ENCODE results near the gene NUP210L. TPM values are rescaled to one million over a fixed set of nuclear protein-coding genes. Genes with fewer than 3 reads are reported as not detected.

Gene NUP210L
- total RNA-seq, 2 donors from 2014 or later = 0.10 to 0.11 TPM

DNA sequence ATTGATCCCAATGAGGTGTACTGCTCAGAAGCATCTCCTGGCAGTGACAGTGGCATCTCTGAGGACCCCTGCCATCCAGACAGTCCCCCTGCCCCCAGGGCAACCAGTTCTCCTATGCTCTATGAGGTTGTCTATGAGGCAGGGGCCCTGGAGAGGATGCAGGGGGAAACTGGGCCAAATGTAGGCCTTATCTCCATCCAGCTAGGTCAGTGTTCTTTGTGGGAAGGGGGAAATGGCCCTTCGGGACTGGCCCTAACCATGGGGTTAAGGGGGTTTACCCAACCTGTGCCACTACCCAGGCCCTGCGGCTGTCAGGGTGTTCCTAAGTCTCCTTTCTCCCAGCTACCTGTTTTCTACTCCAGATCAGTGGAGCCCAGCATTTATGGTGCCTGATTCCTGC is 185.9 kb downstream of the NUP210L start:
- peaks cover 7 to 16% of the 10 kb centered on the region in 2 donors for H3K36me3 Mint-ChIP-seq
- H3K9me3 Mint-ChIP-seq = no peaks in the 10 kb centered on the region
- ATAC-seq (no peak), DNase-seq (ENCODE audit: low spot score in 2 of 2) (no peak)
- no peak overlapping the region for H3K27ac Mint-ChIP-seq

DNA sequence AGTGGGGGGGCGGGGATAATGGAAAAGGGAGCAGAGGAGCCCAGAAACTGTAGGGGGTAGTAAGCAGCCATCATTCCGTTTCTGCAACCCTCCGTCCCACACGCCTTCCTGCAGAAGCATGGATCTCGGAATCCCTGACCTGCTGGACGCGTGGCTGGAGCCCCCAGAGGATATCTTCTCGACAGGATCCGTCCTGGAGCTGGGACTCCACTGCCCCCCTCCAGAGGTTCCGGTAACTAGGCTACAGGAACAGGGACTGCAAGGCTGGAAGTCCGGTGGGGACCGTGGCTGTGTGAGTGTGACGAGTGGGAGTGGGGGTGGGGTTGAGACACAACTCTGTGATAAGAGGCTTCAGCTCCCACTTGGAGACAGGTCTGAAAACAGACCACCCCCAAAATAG is 186.5 kb downstream of the NUP210L start:
- ATAC-seq = no peak
- Mint-ChIP-seq H3K36me3 (peaks cover 7 to 21% of the 10 kb centered on the region in 2 donors), H3K9me3 (no peaks in the 10 kb centered on the region), H3K27ac (no peak overlapping the region)
- DNase-seq (ENCODE audit: low spot score in 2 of 2) = no peak

DNA sequence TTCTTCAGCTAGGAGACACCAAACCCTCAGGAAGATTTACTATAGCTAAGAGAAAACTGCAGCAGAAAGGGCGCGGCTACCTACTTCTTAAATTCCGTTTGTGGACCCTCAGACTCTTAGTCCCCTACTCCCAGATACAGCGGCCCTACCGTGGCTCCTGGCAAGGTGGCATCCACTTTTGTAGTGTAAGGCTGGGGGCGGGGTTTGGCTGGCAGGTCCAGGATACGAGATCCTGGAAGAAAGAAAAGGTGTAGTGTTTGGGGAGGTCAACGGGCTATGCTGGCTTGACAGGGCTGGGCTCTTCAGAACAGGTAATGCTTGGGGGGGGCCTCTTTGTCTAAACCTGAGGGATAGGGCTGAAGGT is 186.9 kb downstream of the NUP210L start:
- Mint-ChIP-seq H3K9me3 (no peaks in the 10 kb centered on the region), H3K27ac (peak overlapping the region; percentile 88 to 92), H3K36me3 (peaks cover 8 to 23% of the 10 kb centered on the region in 2 donors)
- DNase-seq (ENCODE audit: low spot score in 2 of 2) (no peak), ATAC-seq (no peak)

DNA sequence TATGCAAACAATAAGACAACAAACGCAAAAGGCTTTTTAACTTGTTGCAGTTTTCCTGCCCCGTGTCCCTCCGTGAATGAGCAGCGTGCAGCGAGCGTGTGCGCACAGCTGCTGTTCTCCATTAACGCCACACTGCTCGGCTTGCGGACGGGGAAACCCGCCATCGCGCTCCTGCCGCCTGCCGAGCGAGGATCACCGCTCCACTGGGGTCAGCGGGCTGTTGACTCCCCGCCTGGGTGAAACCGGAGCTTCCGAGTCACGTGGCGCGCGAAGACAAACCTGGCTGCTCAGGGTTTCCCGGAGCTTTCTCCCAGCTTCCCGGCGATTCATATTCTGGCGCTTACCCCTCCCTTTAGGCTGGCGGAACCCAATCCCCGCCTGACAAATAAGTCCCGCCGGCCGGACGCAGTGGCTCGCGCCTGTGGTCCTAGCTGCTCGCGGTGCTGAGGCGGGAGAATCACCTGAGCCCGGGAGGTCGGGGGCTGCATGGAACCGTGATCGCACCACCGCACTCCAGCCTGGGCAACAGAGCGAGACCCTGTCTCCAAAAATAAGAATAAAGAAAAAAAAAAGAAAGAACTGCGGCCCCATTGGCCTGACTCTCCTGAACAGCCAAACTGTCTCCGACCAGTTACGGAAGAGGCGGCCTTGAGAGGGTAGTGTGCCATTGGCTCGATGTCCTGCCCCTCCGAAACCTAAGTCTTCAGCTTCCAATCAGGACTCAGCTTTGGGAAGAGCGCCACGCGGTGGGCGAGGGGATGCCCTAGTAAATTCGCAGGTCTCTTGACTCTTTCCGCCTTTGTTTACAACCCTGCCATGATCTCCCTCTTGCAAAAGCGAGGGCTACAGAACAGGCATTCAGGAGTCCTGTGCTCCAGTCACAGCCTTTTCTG is 187.5 kb downstream of the NUP210L start, which contains the start of gene CREB3L4:
Gene CREB3L4, plus strand, starts transcription at position 796 of the 893 bp plus-strand sequence. CDS start 624 bp downstream, outside the sequence.
- H3K9me3 Mint-ChIP-seq = no peaks in the 10 kb centered on the region
- H3K36me3 Mint-ChIP-seq = peaks cover 14 to 26% of the 10 kb centered on the region in 2 donors
- ATAC-seq (peak; percentile 79 to 86), DNase-seq (ENCODE audit: low spot score in 2 of 2) (peak; percentile 79 to 88)
- peak within 1 kb of the TSS; percentile 88 to 92 for H3K27ac Mint-ChIP-seq

DNA sequence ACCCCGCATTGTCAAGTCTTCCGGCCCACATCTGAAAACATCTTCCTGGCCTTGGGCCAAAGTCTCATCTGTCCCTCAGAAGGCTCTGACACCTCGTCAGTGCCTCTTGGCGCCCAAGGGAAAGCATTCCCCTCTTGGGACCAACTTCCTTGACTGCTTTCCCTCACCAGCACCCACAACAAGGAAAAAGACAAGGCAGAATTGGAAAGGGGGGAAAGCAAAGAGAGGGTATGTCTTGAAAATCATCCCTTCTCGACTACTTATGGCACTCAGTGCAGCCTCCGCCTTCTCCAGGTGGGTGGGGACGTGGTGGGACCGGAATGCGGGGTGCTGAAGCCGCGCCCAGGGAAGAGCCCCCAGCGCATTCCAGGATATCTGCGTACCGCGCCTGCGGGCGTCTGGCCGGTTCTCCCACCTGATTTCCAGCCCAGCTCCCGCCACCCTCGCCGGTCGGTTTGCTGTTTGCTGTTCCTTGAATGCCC is 191.0 kb downstream of the NUP210L start:
- H3K9me3 Mint-ChIP-seq = no peaks in the 10 kb centered on the region
- peaks cover 27 to 35% of the 10 kb centered on the region in 2 donors for H3K36me3 Mint-ChIP-seq
- ATAC-seq = no peak
- peak overlapping the region; percentile 85 to 94 for H3K27ac Mint-ChIP-seq
- DNase-seq (ENCODE audit: low spot score in 2 of 2) = no peak

DNA sequence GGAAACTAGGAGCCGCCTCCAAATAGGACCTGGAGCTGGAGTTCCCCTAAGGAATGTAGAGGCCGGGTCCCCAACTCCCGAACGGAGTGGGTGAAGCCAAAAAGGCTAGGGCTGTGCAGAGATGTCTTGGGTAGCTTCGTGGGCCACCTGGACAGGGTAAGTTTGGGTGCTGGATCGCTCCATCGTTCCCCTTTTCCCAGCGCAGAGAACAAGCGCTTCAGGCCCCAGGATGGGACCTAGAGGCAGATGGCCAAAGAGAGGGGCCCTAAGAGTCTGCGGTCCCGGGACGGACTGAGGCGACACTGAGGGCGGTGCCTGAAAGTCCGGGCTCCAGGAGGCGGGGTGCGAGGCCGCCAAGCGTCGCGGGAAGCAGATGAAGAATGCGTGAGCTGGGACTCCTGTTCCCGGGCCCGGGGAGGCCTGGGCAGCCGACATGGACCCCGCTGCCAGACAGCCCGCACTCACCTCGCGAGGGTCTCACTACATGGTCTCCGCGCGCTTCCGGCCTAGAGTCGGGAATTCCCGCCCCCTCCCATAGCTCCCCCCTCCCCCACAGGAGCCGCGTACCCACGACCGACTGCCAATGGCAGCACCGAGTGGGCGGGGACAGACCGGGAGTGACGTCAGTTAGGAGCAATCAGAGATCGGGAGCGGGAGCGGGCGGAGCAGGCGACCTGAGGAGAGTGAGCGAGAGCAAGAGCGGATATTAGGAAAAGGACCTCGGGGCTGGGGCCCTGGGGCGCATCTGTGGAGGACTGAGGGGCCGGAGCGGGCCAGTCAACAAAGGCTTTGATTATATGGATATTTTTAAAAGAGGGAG is 191.6 kb downstream of the NUP210L start, which contains the start of gene SLC39A1:
Gene SLC39A1, minus strand, starts transcription at position 508 of the 820 bp plus-strand sequence. CDS start 822 bp downstream, outside the sequence.
- Mint-ChIP-seq H3K36me3 (peaks cover 30 to 37% of the 10 kb centered on the region in 2 donors), H3K9me3 (no peaks in the 10 kb centered on the region), H3K27ac (peak within 1 kb of the TSS; percentile 85 to 94)
- peak; percentile 97 to 98 for DNase-seq (ENCODE audit: low spot score in 2 of 2)
- peak; percentile 60 to 69 for ATAC-seq

DNA sequence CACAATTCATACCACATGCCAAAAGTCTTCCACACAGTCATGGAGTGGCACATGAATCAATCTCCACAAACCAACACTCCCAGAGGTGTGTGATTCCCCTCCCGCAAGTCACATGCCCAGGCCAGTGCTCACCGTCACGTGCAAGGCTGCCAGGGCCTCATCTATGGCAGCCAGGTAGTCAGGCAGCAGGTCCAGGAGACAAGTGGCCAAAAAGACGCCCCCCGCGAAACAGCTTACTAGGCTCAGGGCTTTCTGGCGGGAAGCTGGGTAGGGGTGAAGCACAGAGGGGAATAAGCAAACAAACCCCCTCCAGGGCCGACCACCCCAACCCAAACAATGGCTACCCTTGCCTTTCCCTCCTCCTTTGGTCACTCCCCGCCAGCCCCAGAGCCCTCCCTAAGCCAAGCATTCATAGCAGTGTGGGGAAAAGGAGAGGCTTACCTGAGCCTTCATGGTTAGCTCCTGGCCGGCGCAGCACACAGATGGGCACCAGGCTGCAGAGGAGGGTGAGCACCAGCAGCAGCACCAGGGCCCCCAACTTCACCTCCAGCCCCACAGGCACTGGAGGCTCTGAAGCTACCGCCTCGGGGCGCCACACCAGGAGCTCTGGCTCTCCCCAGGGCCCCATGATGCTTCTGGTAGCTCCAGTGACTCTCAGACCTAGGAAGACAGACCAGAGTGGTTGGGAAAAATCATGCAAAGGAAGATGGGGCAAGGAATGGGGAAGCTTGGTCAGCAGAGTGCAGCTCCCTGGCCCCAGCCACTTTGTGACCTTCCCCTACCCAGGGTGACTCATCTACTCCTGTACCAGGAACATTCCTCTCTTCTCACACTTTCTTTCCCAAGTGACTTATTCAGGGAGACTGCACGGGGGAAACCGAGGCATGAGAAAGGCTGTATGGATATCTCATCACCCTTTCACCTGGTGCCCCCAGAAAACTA is 192.5 kb downstream of the NUP210L start:
- H3K9me3 Mint-ChIP-seq = no peaks in the 10 kb centered on the region
- ATAC-seq (no peak), DNase-seq (ENCODE audit: low spot score in 2 of 2) (no peak)
- H3K36me3 Mint-ChIP-seq = peaks cover 38 to 46% of the 10 kb centered on the region in 2 donors
- H3K27ac Mint-ChIP-seq = peak overlapping the region; percentile 78 to 94

DNA sequence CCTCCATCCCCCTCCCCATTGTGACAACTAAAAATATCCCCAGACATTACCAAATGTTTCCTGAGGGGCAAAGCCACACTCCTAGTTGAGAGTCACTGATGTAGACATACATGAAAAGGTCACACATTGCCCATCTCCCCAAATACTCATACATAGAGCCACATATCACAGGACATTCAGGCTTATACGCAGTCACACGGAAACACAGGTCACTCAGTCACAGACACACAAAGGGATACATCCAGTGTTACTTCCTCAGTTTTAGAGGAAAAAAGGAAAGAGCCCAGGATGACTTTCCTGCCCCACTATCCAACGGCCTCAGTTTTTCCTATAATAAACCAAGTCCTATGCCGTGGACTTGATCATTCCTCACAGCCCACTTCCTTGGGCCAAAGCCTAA is 193.5 kb downstream of the NUP210L start:
- no peak for ATAC-seq
- H3K27ac Mint-ChIP-seq = peak overlapping the region; percentile 48 to 94
- H3K9me3 Mint-ChIP-seq = no peaks in the 10 kb centered on the region
- H3K36me3 Mint-ChIP-seq = peaks cover 40 to 46% of the 10 kb centered on the region in 2 donors
- DNase-seq (ENCODE audit: low spot score in 2 of 2) = no peak

DNA sequence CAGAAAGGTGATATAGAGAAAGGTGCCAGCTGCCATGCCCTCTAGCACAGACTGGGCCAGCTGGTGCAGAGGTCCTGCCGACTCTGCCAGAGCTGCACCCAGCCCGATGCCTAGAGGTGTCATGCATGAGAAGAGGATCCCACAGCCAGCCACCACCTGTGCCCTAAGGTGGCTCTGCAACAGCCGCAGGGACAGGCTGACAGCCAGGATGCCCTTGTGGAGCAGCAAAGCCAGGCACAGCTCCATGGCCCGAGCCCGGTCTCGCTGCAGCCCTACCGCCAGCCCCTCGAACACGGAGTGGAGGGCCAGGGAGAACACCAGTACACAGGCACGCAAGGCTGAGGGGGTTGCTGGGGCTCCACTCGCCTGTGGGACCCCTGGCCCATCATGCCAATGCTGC is 194.7 kb downstream of the NUP210L start:
- DNase-seq (ENCODE audit: low spot score in 2 of 2) = no peak
- Mint-ChIP-seq H3K27ac (peak overlapping the region; percentile 66 to 94), H3K36me3 (peaks cover 32 to 46% of the 10 kb centered on the region in 2 donors), H3K9me3 (no peaks in the 10 kb centered on the region)
- ATAC-seq = no peak

DNA sequence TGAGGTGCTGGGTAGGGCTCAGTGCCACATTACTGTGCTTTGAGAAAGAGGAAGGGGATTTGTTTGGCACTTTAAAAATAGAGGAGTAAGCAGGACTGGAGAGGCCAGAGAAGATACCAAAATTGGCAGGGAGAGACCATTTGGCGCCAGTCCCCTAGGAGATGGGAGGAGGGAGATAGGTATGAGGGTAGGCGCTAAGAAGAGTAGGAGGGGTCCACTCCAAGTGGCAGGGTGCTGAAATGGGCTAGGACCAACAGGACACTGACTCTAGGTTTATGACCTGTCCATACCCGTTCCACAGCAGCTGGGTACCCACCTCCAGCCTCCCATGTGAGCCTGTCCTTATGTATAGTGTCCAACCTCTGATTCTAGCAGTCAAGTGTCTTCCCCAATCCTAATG is 195.4 kb downstream of the NUP210L start:
- Mint-ChIP-seq H3K36me3 (peaks cover 33 to 46% of the 10 kb centered on the region in 2 donors), H3K9me3 (no peaks in the 10 kb centered on the region), H3K27ac (peak overlapping the region; percentile 70 to 98)
- DNase-seq (ENCODE audit: low spot score in 2 of 2) (no peak), ATAC-seq (no peak)

DNA sequence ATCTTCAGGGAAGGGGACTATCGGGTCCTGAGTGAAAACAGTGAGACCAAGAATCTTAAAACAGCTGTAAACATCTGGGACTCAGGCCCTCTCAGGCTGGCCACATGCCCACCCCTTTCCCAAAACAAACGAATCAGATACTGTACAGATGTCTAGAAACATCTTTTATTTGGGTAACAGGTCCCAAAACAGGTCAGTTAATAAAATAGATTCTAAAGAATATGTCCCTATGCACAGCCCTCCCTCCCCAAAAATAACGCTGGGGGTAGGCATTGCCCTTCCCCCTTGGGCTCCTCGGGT is 196.0 kb downstream of the NUP210L start:
- Mint-ChIP-seq H3K27ac (peak overlapping the region; percentile 70 to 98), H3K9me3 (no peaks in the 10 kb centered on the region), H3K36me3 (peaks cover 36 to 46% of the 10 kb centered on the region in 2 donors)
- no peak for ATAC-seq
- no peak for DNase-seq (ENCODE audit: low spot score in 2 of 2)

DNA sequence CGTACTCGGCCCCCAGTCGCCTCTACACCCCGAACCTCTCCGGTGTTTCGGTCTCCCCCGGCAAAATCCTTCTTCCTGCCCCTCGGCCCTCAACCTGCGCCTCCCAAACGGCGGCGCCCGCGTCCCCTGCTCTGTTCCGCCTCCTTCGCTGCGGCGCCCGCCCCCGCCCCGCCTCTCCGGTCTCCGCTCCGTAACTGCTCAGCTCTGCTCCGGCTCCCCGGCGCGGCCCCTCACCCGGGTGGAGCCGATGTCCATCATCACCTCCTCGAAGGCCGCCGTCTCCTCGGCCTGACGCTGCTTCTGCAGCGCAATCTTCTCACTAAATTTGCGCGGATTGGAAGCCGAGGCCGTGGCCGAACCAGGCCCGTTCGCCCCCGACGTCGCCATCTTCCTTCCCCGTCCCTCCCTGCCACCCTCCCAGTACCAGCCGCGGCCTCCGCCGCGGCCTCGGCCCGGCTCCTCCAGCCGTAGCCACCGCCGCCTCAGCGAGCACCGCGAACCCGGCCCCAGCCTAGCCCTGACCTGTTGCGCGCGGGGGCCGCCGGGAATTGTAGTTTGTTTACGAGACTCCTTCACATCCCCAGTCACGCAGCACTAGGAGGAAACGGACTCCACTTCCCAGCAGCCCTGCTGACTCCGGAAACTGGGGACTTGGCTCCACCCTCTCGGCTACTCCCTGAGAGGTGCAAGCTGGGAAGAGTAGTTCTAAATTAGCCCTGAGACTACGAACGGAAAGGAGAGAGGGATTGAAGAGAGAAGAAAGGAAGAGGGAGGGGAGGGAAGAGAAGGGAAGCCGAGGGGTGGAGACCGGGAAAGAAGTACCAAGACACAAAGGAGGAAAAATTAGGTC is 196.5 kb downstream of the NUP210L start, which contains the start of gene CRTC2:
Gene CRTC2, minus strand, starts transcription at position 502 of the 850 bp plus-strand sequence. Its CDS starts 115 bp downstream, at position 387.
- DNase-seq (ENCODE audit: low spot score in 2 of 2) = peak; percentile 94 to 96
- peak within 1 kb of the TSS; percentile 94 to 98 for H3K27ac Mint-ChIP-seq
- peaks cover 31 to 49% of the 10 kb centered on the region in 2 donors for H3K36me3 Mint-ChIP-seq
- peak; percentile 83 to 89 for ATAC-seq
- H3K9me3 Mint-ChIP-seq = no peaks in the 10 kb centered on the region

DNA sequence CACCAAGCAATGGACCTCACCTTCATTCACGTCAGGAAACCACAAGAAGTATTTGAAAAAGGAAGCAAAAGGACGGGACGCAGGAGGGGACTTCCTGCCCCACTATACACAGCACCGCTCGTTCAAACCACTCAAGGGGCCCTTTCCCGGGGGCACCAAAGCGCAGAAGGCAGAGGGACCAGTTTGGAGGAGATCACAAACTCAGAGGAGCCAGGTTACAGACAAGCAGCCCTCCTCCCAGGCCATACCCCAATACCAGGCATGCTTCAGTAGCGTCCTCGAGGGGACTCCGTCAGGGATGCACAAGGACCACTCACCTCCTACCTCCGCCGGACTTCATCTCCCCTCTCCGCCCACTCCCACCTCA is 197.1 kb downstream of the NUP210L start:
- peak; percentile 27 to 34 for ATAC-seq
- Mint-ChIP-seq H3K27ac (peak overlapping the region; percentile 94 to 98), H3K36me3 (peaks cover 30 to 49% of the 10 kb centered on the region in 2 donors), H3K9me3 (no peaks in the 10 kb centered on the region)
- DNase-seq (ENCODE audit: low spot score in 2 of 2) = peak; percentile 28 to 68

DNA sequence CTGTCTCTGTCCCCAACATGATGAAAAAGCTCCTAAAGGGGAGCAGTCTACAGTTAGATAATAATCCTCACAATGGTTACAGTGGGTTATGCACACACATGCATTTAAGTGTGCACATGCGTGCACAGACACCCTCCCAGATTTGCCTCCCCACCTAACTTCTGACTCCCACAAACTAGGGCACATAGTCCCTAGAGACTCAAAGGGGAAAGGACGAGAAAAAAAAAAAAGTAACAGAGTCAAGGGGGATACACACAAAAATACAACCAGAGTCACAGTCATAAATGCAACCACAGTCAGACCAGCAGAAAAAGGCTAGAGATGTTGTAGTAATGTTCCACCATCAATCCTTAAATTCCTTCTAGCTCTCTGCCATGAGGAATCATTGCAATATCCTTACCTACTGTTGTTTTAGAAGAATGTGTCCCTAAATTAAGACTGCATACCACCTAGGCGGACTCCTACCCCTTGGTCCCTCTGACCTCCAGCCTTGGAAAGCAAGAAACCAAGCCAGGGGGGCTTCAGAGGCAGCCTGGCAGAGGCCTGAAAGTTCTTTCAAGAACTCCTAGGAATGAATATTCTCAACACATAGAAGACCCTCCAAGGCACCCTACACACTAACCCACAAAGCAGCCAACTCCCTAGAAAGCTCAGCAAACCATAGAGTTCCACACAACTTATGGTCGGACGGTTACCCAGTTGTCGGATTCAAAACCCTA is 197.7 kb downstream of the NUP210L start:
- no peak for DNase-seq (ENCODE audit: low spot score in 2 of 2)
- Mint-ChIP-seq H3K36me3 (peaks cover 25 to 43% of the 10 kb centered on the region in 2 donors), H3K27ac (peak overlapping the region; percentile 94 to 98), H3K9me3 (no peaks in the 10 kb centered on the region)
- no peak for ATAC-seq

Measured in activated naive CD4-positive, alpha-beta T cell treated with anti-CD3 and anti-CD28 coated beads, Interleukin-2, amount 50 U/mL, for 72 hours (primary cell).